Gastroesophageal sphincter (tissue), 3 donors: Measurements from ENCODE around the gene TCF12.

Experiments used
- CTCF ChIP-seq, 4 experiments: fragments of 200-600 bp in 2 of 4; fragments of 450-650 bp in 2 of 4; sonication (generic) in 1 of 4; IDR thresholded peaks; one replicate each; pipeline ENCODE4 v1.5.1; 2017 to 2019; ENCODE audit warnings: antibody characterized with exemption in 4 of 4, mild to moderate bottlenecking in 2 of 4, moderate library complexity in 2 of 4
- POLR2A ChIP-seq, 2 donors: fragments of 450-650 bp; IDR thresholded peaks; one replicate each; pipeline ENCODE4 v1.6.1; 2017; ENCODE audit warnings: antibody characterized with exemption in 2 of 2, mild to moderate bottlenecking in 2 of 2, moderate library complexity in 1 of 2
- POLR2AphosphoS5 ChIP-seq: sonication (generic); formaldehyde crosslinking; IDR thresholded peaks from one replicate; pipeline ENCODE4 v1.6.1; 2017; ENCODE audit warnings: antibody characterized with exemption

- TF ChIP-seq CTCF (IDR thresholded peaks at IDR 0.05), result no peak
- no peak for TF ChIP-seq POLR2A (IDR thresholded peaks at IDR 0.05)
- TF ChIP-seq POLR2AphosphoS5, result no peak
These were observed 168.5 kb downstream of the TCF12 start for GRCh38 chr15:57086857-57087427.
